Measurements from ENCODE around the gene SLC8A2. TPM values are rescaled to one million over a fixed set of nuclear protein-coding genes. Genes with fewer than 3 reads are reported as not detected.
"Not testable (repeated sequence)": the region's sequence is repeated elsewhere in the genome, so short reads cannot be mapped to it uniquely, and the experiment has no call there.

The SLC8A2 gene
- total RNA-seq, 1 donor = not detected

GRCh38 chr19:47495478-47496372, 24.0 kb upstream of the SLC8A2 start:
- Histone ChIP-seq H3K4me3 (ENCODE audit: low read length) (no peak overlapping the region), H3K27me3 (ENCODE audit: insufficient read depth, low read length) (no peaks in the 10 kb centered on the region), H3K4me1 (ENCODE audit: insufficient read depth, low read length) (no peaks in the 10 kb centered on the region), H3K9me3 (ENCODE audit: low read depth, low read length) (no peaks in the 10 kb centered on the region)

DNA sequence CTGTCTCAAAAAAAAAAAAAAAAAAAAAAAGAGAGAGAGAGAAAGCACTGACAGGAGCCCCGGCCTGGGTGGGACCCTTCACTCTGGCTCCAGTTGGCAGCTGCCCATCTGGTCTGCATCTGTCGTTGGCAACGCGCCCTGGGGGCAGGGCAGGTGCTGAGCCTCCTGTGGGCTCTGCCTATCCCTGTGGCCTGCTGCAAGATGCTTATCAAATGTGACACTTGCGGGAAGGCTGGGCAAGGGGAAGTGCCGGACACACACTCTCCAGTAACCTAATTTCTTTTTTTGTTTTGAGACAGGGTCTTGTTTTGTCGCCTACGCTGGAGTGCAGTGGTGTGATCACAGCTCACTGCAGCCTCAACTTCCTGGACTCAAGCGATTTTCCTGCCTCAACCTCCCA, 23.0 kb upstream of the SLC8A2 start:
- Histone ChIP-seq H3K9me3 (ENCODE audit: low read depth, low read length) (no peaks in the 10 kb centered on the region), H3K4me1 (ENCODE audit: insufficient read depth, low read length) (no peaks in the 10 kb centered on the region), H3K27me3 (ENCODE audit: insufficient read depth, low read length) (no peaks in the 10 kb centered on the region), H3K4me3 (ENCODE audit: low read length) (no peak overlapping the region)

DNA sequence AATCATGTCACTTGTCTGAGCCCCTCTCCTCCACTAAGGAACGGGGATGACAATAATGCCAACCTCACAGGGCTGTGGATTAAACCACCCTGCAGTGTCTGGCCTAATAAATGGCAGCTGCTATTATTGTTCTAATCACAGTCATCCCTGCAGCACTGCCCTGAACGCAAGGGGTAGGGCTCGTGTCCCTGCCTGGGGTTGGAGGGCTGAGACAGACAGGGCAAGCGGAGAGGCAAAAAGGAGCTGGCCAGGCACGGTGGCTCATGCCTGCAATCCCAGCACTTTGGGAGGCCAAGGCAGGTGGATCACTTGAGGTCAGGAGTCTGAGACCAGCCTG, 22.5 kb upstream of the SLC8A2 start:
- no peaks in the 10 kb centered on the region for H3K4me1 ChIP-seq (ENCODE audit: insufficient read depth, low read length)
- no peaks in the 10 kb centered on the region for H3K27me3 ChIP-seq (ENCODE audit: insufficient read depth, low read length)
- no peaks in the 10 kb centered on the region for H3K9me3 ChIP-seq (ENCODE audit: low read depth, low read length)
- H3K4me3 ChIP-seq (ENCODE audit: low read length) = no peak overlapping the region

DNA sequence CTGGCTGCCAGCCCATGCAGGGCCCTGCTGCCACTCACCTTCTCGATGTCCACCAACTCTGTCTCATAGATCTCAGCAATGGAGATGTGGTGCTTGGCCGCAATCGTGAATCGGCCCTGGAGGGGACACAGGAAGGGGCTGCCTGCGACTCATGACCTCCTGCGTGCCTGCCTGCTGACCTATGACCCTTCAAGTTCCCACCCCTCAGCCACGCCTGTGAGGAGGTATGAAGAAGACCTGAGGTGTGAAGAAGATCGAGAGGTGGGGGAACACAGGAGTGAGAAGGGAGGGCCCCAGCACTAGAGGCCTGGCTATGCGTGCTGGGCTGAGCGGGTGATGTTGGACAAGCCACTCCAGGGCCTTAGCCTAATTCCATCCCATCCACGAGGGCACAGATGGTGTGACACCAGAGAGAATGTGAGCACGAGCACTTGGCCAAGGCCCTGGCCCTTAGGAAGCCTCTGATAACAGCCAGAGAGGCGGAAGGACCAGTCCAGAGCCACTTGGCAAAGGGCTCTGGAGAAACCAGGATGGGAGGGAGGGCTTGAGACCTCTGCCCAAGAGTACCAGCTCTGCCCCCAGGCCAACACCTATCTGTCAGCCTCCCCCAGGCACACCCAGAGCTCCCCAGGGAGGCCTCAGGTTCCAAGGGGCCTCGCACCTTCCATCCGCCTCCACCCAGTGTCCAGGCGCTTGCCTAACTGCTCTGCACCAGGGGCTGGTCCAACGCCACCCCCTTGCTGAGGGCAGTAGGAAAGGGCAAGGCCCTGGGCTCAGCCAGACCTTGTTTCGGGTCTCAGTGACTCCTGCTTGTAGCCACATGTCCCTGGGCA, 21.9 kb upstream of the SLC8A2 start:
- no peak overlapping the region for H3K4me3 ChIP-seq (ENCODE audit: low read length)
- no peaks in the 10 kb centered on the region for H3K27me3 ChIP-seq (ENCODE audit: insufficient read depth, low read length)
- no peaks in the 10 kb centered on the region for H3K9me3 ChIP-seq (ENCODE audit: low read depth, low read length)
- no peaks in the 10 kb centered on the region for H3K4me1 ChIP-seq (ENCODE audit: insufficient read depth, low read length)

DNA sequence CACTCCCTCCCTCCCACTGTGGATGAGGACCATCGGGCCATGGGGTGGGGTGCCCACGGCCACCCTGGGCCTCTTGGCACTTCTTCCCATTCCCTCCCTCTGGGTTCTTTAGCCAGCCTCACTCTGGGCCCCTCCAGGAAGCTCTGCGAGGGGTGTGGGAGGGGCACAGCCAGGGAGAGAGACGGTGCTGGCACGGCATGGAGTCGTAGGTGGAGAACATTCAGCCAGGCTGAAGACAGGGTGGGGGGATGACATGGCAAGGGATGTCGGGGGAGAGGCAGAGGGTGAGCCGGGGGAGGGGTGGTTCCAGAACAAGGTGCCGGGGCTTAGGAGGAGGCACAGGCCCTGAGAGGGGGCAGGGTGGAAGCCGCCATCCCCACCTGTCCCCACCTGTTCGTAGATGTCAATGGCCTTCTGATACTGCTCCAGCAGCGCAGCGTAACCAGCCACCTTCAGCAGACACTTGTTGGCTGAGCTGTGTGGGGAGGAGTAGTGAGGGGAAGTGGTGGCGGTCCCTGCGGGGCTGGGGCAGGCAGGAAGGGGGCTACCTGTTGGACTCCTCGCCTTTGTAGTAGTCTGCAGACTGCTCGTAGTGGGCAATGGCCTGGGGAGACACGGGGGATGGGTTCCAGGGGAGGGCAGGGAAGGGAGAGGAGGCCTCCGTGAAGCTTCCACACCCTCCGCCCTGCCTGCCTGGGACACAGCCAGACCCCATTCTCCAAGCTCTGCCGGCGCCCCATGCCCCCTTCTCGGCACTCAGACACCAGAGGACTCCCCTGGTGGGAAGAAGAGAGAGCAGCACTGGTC, 21.1 kb upstream of the SLC8A2 start:
- Histone ChIP-seq H3K9me3 (ENCODE audit: low read depth, low read length) (no peaks in the 10 kb centered on the region), H3K27me3 (ENCODE audit: insufficient read depth, low read length) (no peaks in the 10 kb centered on the region), H3K4me1 (ENCODE audit: insufficient read depth, low read length) (no peaks in the 10 kb centered on the region), H3K4me3 (ENCODE audit: low read length) (no peak overlapping the region)

- Histone ChIP-seq H3K27me3 (ENCODE audit: insufficient read depth, low read length) (no peaks in the 10 kb centered on the region), H3K4me1 (ENCODE audit: insufficient read depth, low read length) (no peaks in the 10 kb centered on the region), H3K4me3 (ENCODE audit: low read length) (no peak overlapping the region), H3K9me3 (ENCODE audit: low read depth, low read length) (no peaks in the 10 kb centered on the region)
Measured at GRCh38 chr19:47492137-47492533, 20.4 kb upstream of the SLC8A2 start.

- H3K9me3 ChIP-seq (ENCODE audit: low read depth, low read length) = no peaks in the 10 kb centered on the region
Measured at GRCh38 chr19:47491358-47492136, 19.9 kb upstream of the SLC8A2 start.

GRCh38 chr19:47490847-47491246, 19.2 kb upstream of the SLC8A2 start:
- Histone ChIP-seq H3K4me3 (ENCODE audit: low read length) (no peak overlapping the region), H3K27me3 (ENCODE audit: insufficient read depth, low read length) (no peaks in the 10 kb centered on the region), H3K9me3 (ENCODE audit: low read depth, low read length) (no peaks in the 10 kb centered on the region), H3K4me1 (ENCODE audit: insufficient read depth, low read length) (peaks cover 2% of the 10 kb centered on the region)

More at GRCh38 chr19:47491358-47492136, 19.9 kb upstream of the SLC8A2 start:
- no peaks in the 10 kb centered on the region for H3K4me1 ChIP-seq (ENCODE audit: insufficient read depth, low read length)
- no peak overlapping the region for H3K4me3 ChIP-seq (ENCODE audit: low read length)
- H3K27me3 ChIP-seq (ENCODE audit: insufficient read depth, low read length) = no peaks in the 10 kb centered on the region

DNA sequence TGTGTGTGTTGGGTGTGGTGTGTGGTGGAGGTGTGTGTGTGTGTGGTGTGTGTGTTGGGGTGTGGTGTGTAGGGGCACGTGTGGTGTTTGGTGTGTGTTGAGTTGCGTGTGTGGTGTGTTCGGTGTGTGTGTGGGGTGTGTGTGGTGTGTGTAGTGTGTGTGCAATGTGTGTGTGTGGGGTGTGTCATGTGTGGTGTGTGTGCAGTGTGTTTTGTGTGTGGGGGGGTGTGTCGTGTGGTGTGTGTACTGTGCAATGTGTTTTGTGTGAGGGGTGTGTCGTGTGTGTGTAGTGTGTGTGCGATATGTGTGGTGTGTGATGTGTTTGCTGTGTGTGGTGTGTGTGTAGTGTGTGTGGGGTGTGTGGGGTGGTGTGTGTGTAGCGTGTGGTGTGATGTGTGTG, 18.3 kb upstream of the SLC8A2 start:
- Histone ChIP-seq H3K27me3 (ENCODE audit: insufficient read depth, low read length) (no peaks in the 10 kb centered on the region), H3K9me3 (ENCODE audit: low read depth, low read length) (no peaks in the 10 kb centered on the region), H3K4me3 (ENCODE audit: low read length) (no peak overlapping the region), H3K4me1 (ENCODE audit: insufficient read depth, low read length) (peaks cover 10% of the 10 kb centered on the region)

GRCh38 chr19:47489072-47489914, 17.6 kb upstream of the SLC8A2 start:
- H3K9me3 ChIP-seq (ENCODE audit: low read depth, low read length) = no peaks in the 10 kb centered on the region
- H3K4me1 ChIP-seq (ENCODE audit: insufficient read depth, low read length) = peaks cover 18% of the 10 kb centered on the region
- no peak overlapping the region for H3K4me3 ChIP-seq (ENCODE audit: low read length)
- no peaks in the 10 kb centered on the region for H3K27me3 ChIP-seq (ENCODE audit: insufficient read depth, low read length)

- no peak overlapping the region for H3K4me3 ChIP-seq (ENCODE audit: low read length)
- H3K4me1 ChIP-seq (ENCODE audit: insufficient read depth, low read length) = peaks cover 25% of the 10 kb centered on the region
- H3K9me3 ChIP-seq (ENCODE audit: low read depth, low read length) = no peaks in the 10 kb centered on the region
- no peaks in the 10 kb centered on the region for H3K27me3 ChIP-seq (ENCODE audit: insufficient read depth, low read length)
Measured at GRCh38 chr19:47487551-47488515, 16.1 kb upstream of the SLC8A2 start.

DNA sequence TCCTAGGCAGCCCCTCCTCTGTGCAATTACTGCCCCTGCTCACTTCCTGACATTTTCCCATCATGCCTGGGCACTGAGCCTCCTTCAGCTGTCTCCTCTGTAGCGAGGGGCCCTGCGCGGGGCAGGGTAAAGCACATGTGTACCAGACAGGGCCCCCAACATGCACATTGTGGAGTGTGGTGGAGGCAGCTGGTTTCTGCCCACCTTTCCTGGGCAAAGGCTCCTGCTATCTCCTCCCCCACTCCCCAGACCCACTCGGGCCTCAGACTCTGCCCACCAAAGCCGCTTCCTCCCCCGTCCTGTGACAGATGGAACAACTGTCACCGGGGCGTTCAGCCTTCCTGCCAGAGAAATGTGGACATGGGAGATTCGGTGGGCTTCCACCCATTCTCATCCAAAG, 15.2 kb upstream of the SLC8A2 start:
- Histone ChIP-seq H3K4me3 (ENCODE audit: low read length) (no peak overlapping the region), H3K9me3 (ENCODE audit: low read depth, low read length) (no peaks in the 10 kb centered on the region), H3K4me1 (ENCODE audit: insufficient read depth, low read length) (peaks cover 25% of the 10 kb centered on the region), H3K27me3 (ENCODE audit: insufficient read depth, low read length) (no peaks in the 10 kb centered on the region)

DNA sequence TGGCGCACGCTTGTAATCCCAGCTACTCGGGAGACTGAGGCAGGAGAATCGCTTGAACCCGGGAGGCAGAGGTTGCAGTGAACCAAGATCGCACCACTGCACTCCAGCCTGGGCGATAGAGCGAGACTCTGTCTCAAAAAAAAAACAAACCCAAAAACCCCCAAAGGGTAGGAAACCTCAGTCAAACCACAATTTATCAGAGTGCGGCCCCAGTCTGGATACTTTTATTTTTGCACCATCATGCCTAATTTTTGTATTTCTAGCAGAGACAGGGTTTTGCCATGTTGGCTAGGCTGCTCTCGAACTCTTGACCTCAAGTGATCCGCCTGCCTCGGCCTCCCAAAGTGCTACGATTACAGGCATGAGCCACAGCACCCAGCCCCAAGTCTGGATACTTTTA, 14.5 kb upstream of the SLC8A2 start:
- not testable (repeated sequence) for H3K4me3 ChIP-seq (ENCODE audit: low read length); H3K9me3 ChIP-seq (ENCODE audit: low read depth, low read length); H3K27me3 ChIP-seq (ENCODE audit: insufficient read depth, low read length)
- H3K4me1 ChIP-seq (ENCODE audit: insufficient read depth, low read length) = peaks cover 25% of the 10 kb centered on the region
